Measurements from ENCODE around the gene PIGBOS1. TPM values are rescaled to one million over a fixed set of nuclear protein-coding genes. Genes with fewer than 3 reads are reported as not detected.

PIGBOS1 gene
- total and polyA plus RNA-seq, 8 donors = 9.8 to 20.2 (median 15.5) TPM

DNA sequence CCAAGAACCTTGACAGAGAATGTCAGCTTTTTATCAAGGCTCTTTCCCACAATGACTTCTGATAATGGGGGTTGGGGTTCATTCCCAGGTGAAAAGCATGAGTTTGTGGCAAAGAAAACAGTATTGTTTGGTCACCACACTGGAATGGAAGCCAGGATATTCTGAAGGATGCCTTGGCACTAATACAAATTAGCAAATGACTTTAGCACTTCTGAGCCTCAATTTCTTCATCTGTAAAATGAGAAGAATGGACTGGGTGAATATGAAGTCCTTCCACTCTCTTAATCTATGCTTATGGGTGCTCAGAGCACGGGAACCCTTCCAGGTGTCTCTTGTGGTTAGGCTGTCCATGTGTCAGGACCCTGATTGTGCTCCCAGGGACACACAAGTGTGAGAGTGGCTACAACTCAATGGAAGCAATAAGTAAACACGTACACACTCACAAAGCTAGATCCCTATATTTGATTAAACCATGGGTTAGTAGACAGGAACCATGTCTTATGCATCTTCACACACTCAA lies 50.7 kb downstream of the PIGBOS1 start:
- TF ChIP-seq, protein P1, sequence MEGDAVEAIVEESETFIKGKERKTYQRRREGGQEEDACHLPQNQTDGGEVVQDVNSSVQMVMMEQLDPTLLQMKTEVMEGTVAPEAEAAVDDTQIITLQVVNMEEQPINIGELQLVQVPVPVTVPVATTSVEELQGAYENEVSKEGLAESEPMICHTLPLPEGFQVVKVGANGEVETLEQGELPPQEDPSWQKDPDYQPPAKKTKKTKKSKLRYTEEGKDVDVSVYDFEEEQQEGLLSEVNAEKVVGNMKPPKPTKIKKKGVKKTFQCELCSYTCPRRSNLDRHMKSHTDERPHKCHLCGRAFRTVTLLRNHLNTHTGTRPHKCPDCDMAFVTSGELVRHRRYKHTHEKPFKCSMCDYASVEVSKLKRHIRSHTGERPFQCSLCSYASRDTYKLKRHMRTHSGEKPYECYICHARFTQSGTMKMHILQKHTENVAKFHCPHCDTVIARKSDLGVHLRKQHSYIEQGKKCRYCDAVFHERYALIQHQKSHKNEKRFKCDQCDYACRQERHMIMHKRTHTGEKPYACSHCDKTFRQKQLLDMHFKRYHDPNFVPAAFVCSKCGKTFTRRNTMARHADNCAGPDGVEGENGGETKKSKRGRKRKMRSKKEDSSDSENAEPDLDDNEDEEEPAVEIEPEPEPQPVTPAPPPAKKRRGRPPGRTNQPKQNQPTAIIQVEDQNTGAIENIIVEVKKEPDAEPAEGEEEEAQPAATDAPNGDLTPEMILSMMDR (IDR thresholded peaks at IDR 0.05) = no peak
- Histone ChIP-seq H3K27ac (peak overlapping the region; percentile 47 to 84), H3K36me3 (peaks cover 2 to 5% of the 10 kb centered on the region in 2 donors), H3K4me3 (no peak overlapping the region), H3K27me3 (no peaks in the 10 kb centered on the region), H3K4me1 (peaks cover 0 to 60% of the 10 kb centered on the region in 2 donors), H3K9me3 (no peaks in the 10 kb centered on the region)
- intact Hi-C loops (cut with DNase I) = no loop called here
- DNase-seq (no peak), ATAC-seq (no peak)

DNA sequence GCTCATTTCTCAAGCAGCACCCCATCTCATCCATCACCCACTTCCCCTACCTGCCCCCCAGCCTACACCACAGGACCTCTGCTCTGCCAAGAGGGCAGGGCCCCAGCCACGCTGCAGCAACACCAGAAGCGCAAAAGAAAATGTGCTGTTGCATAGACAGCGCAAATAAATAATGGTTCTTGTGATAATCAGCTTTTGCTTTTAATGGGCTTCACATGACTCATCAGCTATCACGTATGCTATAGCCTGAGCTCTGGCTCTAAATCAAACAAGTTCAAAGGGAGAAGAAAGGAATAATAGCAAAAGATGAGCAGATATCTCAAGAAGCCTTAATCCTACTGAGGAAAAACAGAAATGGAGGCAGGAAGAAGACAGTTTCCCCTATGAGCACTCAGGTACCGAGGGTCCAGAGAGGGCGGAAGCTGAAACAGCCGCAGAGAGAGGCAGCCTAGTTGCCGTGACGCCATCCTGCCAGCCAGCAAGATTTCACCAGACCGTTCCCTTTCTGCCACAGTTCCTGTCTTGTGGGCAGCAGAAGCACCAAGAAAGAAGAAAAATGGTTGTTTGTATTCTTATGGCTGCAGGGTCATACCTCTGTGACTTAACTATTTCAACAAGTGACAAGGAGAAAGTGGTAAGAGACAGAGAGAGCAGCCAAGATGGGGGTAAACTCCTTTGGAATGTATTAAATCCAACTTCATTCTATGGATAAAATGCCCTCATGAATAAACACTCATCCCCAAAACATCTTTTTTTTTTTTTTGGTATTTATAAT lies 51.3 kb downstream of the PIGBOS1 start:
- H3K27me3 ChIP-seq = no peaks in the 10 kb centered on the region
- peak overlapping the region in 1 of 2 donors; percentile 17 for H3K4me3 ChIP-seq
- DNase-seq (peak in 2 of 4 donors; percentile 78 to 88), ATAC-seq (peak; percentile 79)
- intact Hi-C loops (cut with DNase I) = no loop called here
- H3K27ac ChIP-seq = peak overlapping the region; percentile 47 to 84
- H3K4me1 ChIP-seq = peaks cover 0 to 60% of the 10 kb centered on the region in 2 donors
- TF ChIP-seq, protein P1 (IDR thresholded peaks at IDR 0.05) = no peak
- peaks cover 2 to 5% of the 10 kb centered on the region in 2 donors for H3K36me3 ChIP-seq
- no peaks in the 10 kb centered on the region for H3K9me3 ChIP-seq

Other genes starting within 250 kb of the PIGBOS1 start
- 10 to 100 TPM; 43.5 to 55.1 TPM for gene RSL24D1, start 122.2 kb downstream of the PIGBOS1 start, total RNA-seq
- 100 to 1,000 TPM; 110 to 155 (median 142) TPM for gene RSL24D1, start 122.2 kb downstream of the PIGBOS1 start, polyA plus RNA-seq (ENCODE audit: insufficient read length in 6 of 6)
- 10 to 100 TPM; 58.1 to 85.7 TPM for gene RAB27A, start 29.3 kb downstream of the PIGBOS1 start, total RNA-seq
- 10 to 100 TPM; 29.6 to 47.0 (median 39.5) TPM for gene RAB27A, start 29.3 kb downstream of the PIGBOS1 start, polyA plus RNA-seq (ENCODE audit: insufficient read length in 6 of 6)
- gene PIGB, start 99 bp upstream of the PIGBOS1 start, total RNA-seq = 10 to 100 TPM; 13.6 to 17.6 TPM
- gene PIGB, start 99 bp upstream of the PIGBOS1 start, polyA plus RNA-seq (ENCODE audit: insufficient read length in 6 of 6) = 10 to 100 TPM; 17.1 to 25.3 (median 20.4) TPM
- gene CCPG1, start 89.2 kb upstream of the PIGBOS1 start, total RNA-seq = 10 to 100 TPM; 75.2 to 98.0 TPM
- 10 to 100 TPM; 29.1 to 38.6 (median 32.4) TPM for gene CCPG1, start 89.2 kb upstream of the PIGBOS1 start, polyA plus RNA-seq (ENCODE audit: insufficient read length in 6 of 6)
- gene PIERCE2, start 89.4 kb upstream of the PIGBOS1 start, total RNA-seq = 1 to 10 TPM; 3.4 to 3.9 TPM
- gene PIERCE2, start 89.4 kb upstream of the PIGBOS1 start, polyA plus RNA-seq (ENCODE audit: insufficient read length in 6 of 6) = 1 to 10 TPM; 1.8 to 3.5 (median 3.1) TPM
- gene DNAAF4, start 189.1 kb upstream of the PIGBOS1 start, total RNA-seq = 1 to 10 TPM; 4.1 to 4.9 TPM
- 1 to 10 TPM; 5.7 to 9.9 (median 7.5) TPM for gene DNAAF4, start 189.1 kb upstream of the PIGBOS1 start, polyA plus RNA-seq (ENCODE audit: insufficient read length in 6 of 6)